Right lobe of liver (tissue), 4 donors: ENCODE results near the gene TMEM132D.

Experiments
- POLR2A ChIP-seq: fragments of 450-650 bp; IDR thresholded peaks from one replicate; pipeline ENCODE4 v1.6.1; 2017; ENCODE audit warnings: antibody characterized with exemption, mild to moderate bottlenecking
- TF ChIP-seq, protein P1 (sequence below), 4 donors: fragments of 200-600 bp in 3 of 4; fragments of 450-650 bp in 1 of 4; IDR thresholded peaks; one replicate each; pipeline versions ENCODE4 v1.5.1 to v1.8.0; 2016 to 2022; ENCODE audit warnings: antibody characterized with exemption in 4 of 4, mild to moderate bottlenecking in 2 of 4
- donor health status: DM: no; HTN: no; CAD: no.
- donor health status: DM: no; HTN: no; CAD: no.
- donor health status: DM: no; HTN: yes; CAD: no.

DNA sequence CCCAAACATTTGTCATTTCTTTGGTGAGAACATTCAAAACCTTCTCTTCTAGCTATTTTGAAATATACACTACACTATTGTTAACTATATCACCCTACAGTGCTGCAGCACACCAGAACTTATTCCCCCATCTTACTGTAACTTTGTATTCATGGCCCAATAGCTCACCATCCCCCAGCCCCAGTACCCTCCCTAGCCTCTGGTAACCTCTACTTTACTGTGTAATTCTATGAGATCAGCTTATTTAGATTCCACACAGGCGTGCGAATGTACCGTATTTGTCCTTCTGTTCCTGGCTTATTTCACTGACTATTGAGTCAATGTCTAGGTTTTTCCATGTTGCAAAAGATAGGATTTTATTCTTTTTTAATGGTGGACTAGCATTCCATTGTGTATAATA lies 469.0 kb downstream of the TMEM132D start:
- TF ChIP-seq, protein P1, sequence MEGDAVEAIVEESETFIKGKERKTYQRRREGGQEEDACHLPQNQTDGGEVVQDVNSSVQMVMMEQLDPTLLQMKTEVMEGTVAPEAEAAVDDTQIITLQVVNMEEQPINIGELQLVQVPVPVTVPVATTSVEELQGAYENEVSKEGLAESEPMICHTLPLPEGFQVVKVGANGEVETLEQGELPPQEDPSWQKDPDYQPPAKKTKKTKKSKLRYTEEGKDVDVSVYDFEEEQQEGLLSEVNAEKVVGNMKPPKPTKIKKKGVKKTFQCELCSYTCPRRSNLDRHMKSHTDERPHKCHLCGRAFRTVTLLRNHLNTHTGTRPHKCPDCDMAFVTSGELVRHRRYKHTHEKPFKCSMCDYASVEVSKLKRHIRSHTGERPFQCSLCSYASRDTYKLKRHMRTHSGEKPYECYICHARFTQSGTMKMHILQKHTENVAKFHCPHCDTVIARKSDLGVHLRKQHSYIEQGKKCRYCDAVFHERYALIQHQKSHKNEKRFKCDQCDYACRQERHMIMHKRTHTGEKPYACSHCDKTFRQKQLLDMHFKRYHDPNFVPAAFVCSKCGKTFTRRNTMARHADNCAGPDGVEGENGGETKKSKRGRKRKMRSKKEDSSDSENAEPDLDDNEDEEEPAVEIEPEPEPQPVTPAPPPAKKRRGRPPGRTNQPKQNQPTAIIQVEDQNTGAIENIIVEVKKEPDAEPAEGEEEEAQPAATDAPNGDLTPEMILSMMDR (IDR thresholded peaks at IDR 0.05), result no peak
- no peak for TF ChIP-seq POLR2A
